ENCODE measurements around the gene XYLB.
"Not testable (repeated sequence)": the region's sequence is repeated elsewhere in the genome, so short reads cannot be mapped to it uniquely, and the experiment has no call there.

XYLB gene

DNA sequence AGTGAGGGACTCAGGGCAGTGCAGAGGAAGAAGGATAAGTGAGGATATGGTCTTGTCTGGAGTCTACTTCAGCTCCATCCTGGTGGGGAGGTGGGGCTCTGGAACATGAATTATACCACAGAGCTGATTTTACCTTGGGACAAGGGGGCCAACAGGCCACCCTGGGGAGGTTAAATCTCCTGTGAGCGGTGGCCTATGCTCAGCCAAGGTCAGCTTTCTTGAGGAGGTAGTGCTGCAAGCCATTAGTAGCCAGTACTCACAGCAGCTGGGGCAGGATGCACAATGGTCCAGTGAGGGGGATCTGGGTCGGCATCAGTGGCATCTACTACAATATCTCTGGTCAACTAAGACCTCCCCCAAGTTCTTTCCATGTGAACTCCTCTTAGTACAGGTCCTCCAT lies 49.7 kb downstream of the XYLB start:
- DNase-seq (ENCODE audit: low read depth in 2 of 2), result no peak

DNA sequence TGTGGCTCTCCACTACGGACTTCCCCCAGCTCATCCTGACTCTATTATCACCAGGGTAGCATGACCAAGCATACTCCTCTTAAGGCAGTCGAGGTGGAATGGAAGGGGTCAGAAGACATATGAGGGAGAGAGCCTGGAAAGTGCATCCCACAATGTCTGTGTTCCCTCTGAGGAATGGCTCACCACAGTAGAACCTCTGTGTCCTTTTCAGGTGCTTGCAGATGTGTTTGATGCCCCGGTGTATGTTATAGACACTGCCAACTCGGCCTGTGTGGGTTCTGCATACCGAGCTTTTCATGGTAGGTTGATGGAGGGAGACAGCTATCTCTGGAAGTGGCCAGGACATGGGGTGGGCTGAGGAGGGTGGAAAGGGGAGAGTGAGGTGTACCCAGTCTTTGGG lies 50.3 kb downstream of the XYLB start:
- DNase-seq (ENCODE audit: low read depth in 2 of 2), result no peak

DNA sequence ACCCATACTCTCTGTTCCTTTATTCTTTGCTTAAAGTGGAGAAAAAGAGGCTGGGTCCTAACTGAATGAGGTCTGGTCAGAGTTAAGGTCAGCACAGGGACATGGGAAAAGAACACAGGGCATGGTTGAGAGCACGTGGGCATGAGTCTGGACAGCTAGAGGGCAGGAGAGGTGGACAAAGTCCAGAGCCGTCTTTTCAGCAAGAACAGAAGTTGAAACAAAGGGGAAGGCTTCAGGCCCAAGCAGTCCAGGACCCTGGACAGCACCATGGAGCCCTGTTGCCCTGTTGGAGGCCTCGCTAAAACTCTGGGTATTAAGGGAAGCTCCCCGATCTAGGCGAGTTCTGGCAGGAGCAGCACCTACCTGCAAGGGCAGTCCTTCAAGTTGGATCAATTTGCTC lies 50.7 kb downstream of the XYLB start:
- no peak for DNase-seq (ENCODE audit: low read depth in 2 of 2)

DNA sequence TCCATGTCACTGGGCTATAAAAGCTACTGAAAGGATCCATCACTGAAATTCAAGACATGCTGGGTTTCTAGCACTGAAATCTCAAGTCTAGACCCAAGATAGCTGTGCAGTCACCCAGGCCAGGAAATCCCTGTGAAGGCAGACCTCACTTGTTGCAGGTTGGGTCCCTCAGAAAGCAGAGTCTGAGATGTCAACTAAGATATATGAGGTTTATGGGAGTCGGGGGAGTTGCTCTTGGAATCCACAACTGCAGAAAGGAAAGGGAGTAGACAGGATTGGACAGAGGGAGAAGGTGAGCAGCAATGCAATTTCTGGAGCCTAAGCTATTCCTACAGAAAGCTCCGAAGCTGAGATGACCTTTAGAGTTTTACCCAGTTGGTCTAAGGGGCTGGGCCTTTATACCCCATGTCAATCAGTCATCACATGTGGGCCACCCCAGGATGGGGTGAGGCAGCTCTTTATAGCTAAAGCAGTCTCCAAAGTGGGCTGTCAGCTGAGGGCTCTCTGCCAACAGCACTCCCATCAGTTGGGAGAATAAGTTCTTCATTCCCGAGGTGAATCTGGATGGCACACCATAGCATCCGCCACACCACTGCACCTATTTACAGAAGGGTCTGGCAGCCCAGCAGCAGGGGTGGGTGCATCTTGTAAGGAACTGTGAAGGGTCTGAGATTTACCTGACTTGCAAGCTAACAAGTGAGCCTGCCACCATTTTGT lies 54.8 kb downstream of the XYLB start:
- DNase-seq (ENCODE audit: low read depth in 2 of 2), result no peak

DNA sequence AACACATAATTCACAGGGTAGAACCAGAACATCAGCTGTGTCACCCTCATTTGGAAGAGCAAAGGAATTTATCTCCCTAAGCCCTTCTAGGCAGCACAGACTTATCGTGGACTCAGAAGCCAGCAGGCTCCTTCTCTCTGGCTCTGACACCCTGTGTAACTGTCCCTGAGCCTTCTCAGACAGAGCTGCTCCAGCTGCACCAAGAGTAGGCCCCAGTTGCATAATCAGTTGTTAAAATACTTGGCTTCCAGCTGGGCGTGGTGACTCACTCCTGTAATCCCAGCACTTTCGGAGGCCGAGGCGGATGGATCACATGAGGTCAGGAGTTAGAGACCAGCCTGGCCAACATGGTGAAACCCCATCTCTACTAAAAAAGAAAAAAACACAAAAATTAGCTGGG lies 57.7 kb downstream of the XYLB start:
- DNase-seq (ENCODE audit: low read depth in 2 of 2), result no peak

DNA sequence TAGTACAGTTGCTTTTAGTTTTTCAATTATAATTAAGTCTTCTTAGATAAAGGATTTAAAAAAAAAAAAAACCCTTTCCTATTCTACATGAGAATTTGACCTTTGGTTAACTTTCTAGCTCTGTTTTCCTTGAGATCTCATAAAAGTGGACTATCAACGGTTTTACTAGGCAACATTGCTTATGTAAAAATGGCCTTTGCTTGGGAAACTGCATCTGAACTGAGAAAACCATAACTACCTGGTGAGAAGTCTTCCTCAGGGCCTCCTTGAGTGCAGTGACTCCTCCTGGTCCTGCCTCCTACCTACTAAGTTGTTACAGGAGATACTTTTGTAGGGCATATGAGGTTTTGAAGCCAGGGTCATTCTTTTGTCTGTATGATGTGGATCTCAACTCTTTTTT lies 65.0 kb downstream of the XYLB start:
- DNase-seq (ENCODE audit: low read depth in 2 of 2), result no peak

DNA sequence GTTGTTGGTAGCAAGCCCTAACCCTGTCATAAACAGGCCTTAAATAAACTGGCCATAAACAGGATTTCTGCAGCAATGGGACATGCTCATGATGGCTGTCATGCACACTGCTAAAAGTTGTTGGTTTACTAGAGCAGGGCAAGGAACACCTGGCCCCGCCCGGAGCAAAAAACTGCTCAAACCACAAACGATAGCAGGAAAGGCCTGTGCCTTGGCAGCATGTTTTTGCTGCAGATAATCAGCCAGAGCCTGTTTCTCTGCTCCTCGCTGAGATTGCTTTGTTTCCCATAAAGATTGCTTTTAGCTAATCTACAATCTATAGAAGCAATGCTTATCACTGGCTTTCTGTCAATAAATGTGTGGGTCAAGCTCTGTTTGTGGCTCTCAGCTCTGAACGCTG lies 74.2 kb downstream of the XYLB start:
- not testable (repeated sequence) for DNase-seq (ENCODE audit: low read depth in 2 of 2)

DNA sequence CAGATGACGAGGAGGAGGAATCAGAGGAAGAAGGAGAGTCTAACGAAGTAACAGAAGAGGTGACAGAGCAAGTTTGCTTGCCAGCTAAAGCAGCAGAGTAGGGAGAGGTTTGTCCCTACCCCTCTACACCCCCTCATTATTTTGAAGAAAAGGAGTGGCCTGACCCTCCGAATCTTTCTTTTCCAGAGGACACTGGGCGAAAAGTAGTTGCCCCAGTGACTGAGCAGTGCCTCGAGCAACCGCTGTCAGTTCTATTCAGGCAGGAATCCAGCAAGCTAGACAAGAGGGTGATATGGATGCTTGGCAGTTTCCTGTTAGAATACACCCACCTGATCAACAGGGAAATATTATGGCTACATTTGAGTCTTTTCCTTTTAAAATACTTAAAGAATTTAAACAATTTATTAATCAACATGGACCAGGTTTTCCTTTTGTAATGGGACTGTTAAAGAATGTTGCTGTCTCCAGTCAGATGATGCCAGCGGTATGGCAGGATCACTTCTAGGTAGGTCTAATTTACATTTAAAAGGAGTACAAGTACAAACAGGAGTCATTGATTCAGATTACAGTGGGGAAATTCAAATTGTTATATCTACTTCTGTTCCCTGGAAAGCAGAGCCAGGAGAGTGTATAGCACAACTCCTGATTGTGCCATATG lies 75.2 kb downstream of the XYLB start:
- no peak for DNase-seq (ENCODE audit: low read depth in 2 of 2)

DNA sequence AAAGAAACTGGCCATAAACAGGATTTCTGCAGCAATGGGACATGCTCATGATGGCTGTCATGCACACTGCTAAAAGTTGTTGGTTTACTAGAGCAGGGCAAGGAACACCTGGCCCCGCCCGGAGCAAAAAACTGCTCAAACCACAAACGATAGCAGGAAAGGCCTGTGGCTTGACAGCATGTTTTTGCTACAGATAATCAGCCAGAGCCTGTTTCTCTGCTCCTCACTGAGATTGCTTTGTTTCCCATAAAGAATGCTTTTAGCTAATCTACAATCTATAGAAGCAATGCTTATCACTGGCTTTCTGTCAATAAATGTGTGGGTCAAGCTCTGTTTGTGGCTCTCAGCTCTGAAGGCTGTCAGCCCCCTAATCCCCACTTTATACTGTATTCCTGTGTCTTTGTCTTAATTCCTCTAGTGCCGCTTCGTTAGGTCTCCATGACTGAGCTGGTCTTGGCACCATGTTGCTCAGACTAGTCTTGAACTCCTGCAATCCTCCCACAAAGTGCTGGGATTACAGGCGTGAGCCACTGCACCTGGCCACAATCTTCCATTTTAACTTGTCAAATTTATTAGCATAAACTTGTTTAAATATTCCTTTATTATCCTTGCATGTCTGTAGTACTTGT lies 80.3 kb downstream of the XYLB start:
- not testable (repeated sequence) for DNase-seq (ENCODE audit: low read depth in 2 of 2)

DNA sequence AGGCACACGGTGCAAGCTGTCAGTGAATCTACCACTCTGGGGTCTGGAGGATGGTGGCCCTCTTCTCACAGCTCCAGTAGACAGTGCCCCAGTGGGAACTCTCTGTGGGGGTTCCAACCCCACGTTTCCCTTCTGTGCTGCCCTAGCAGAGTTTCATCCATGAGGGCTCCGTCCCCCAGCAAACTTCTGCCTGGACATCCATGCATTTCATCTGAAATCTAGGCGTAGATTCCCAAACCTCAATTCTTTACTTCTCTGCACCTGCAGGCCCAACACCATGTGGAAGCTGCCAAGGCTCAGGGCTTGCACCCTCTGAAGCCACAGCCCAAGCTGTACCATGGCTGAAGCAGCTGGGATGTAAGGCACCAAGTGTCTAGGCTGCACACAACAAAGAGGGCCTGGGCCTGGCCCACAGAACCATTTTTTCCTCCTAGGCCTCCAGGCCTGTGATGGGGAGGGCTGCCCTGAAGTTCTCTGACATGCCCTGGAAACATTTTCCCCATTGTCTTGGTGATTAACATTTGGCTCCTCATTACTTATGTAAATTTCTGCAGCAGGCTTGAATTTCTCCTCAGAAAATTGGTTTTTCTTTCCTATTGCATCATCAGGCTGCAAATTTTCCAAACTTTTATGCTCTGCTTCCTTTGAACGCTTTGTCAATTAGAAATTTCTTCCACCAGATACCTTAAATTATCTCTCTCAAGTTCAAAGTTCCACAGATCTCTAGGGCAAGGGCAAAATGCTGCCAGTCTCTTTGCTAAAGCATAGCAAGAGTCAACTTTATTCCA lies 86.5 kb downstream of the XYLB start:
- not testable (repeated sequence) for DNase-seq (ENCODE audit: low read depth in 2 of 2)

DNA sequence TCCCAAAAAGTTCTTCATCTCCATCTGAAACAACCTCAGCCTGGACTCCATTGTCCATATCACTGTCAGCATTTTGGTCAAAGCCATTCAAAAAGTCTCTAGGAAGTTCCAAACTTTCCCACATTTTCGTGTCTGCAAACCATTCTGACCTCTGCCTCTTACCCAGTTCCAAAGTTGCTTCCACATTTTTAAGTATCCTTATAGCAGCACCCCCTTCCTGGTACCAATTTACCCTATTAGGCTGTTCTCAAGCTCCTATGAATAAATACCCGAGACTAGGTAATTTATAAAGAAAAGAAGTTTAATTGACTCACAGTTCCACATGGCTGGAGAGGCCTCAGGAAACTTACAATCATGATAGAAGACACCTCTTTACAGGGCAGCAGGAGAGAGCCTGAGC lies 87.1 kb downstream of the XYLB start:
- not testable (repeated sequence) for DNase-seq (ENCODE audit: low read depth in 2 of 2)

DNA sequence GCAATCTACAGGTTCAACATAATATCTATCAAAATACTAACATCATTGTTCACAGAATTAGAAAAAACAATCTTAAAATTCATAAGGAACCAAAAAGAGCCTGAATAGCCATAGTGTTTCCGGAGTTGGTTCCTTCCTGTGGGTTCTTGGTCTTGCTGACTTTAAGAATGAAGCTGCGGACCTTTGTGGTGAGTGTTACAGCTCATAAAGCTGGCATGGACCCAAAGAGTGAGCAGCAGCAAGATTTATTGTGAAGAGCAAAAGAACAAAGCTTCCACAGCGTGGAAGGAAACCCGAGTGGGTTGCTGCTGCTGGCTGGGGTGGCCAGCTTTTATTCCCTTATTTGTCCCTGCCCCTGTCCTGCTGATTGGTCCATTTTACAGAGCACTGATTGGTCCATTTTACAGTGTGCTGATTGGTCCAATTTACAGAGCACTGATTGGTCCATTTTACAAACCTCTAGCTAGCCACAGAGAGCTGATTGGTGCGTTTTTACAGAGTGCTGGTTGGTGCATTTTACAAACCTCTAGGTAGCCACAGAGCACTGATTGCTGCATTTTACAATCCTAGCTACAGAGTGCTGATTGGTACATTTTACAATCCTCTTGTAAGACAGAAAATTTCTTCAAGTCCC lies 92.0 kb downstream of the XYLB start:
- not testable (repeated sequence) for DNase-seq (ENCODE audit: low read depth in 2 of 2)

DNA sequence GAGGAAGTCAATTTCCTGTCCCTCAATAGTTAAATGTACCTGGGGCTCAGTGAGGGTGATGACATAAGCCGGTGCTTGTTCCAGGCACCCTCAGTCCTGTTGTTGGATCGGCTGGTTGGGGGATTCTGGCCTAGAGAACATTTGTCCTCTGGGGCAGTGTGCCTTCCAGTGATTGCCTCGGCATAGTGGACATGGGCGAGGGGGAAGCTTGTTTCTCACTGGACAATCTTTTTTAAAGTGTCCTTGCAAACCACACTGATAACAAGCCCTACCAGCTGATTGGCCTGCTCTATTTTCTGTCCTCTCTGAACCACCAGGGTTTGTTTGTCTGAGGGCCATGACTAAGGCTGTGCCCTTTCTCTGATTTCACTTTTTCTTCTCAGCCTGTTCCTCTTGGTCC lies 96.6 kb downstream of the XYLB start:
- not testable (repeated sequence) for DNase-seq (ENCODE audit: low read depth in 2 of 2)

DNA sequence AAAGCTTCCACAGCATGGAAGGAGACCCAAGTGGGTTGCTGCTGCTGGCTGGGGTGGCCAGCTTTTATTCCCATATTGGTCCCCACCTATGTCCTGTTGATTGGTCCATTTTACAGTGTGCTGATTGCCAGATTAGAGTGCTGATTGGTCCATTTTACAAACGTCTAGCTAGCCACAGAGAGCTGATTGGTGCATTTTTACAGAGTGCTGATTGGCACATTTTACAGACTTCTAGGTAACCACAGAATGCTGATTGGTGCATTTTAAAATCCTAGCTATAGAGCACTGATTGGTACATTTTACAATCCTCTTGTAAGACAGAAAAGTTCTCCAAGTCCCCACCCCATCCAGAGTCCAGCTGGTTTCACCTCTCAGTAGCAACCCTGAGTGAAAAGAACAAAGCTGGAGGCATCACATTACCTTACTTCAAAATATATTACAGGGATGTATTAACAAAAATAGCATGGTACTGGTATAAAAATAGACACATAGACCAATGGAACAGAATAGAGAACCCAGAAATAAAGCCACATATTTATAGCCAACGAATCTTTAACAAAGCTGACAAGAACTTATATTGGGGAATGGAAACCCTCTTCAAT lies 99.6 kb downstream of the XYLB start:
- DNase-seq (ENCODE audit: low read depth in 2 of 2), result no peak

DNA sequence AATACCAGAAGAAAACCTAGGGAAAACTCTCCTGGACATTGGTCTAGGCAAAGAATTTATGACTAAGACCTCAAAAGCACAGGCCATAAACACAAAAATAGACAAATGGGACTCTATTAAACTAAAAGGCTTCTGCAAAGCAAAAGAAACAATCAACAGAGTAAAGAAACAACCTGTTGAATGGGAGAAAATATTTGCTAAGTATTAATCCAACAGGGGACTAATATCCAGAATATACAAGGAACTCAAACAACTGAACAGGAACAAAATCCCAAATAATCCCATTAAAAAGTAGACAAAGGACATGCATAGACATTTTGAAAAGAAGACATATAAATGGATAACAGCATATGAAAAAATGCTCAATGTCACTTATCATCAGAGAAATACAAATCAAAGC lies 100.2 kb downstream of the XYLB start:
- DNase-seq (ENCODE audit: low read depth in 2 of 2), result no peak

DNA sequence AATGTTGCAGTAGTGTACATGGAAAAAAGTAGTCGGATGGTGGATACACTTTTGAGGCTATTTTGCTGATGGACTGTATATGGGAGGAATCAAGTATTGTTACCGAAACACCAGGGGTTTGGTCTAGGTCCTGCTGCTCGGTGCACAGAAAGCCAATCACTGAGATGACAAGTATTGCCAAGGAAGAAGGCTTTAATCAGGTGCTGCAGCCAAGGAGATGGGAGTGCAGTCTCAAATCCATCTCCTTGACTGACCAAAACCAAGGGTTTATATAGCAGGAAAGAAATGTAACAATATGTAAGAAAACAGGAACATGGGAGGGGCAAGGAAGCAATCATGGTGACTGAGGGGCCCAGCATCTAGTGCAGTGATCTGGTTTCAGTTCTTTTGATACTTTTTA lies 104.3 kb downstream of the XYLB start:
- no peak for DNase-seq (ENCODE audit: low read depth in 2 of 2)

DNA sequence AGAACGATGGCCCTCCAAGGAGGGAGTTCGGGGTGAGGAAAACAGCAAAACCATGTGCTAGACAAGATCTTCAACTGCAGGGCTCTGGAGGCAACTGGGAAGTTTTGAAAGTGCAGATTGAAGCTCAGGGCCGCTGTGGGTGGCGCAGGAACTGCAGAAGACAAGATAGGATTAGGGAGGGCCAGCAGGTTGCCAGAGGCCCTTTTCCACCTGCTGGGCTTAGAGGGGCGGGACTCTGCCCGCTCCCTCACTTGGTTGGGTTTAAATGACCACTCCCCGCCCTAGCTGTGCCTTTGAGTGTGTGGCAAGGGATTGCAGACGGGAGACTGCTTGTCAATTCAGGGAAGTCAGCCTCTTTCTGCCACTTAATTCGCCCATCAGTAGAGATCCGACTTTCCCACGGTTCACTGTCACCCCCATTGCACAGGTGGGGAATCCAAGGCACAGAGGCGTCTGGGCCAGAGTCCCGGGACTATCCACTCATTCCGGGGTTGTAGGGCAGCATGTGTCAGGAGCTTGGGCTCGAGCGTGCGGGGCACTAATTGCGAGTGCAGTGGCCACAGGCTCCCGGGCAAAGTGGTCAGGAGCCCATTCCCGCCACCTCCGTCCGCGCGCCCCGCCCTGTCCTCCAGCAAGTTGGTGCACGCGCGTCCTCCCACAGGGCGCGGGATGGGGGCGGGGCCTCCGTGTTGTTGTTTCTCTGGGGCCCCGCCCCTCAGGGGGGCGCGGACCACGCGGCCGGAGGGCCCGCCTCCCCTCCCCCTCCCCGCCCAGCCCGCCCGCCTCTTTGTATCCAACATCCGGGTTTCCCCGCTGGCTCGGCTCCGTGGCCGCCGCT lies 106.7 kb downstream of the XYLB start, which contains the start of gene ACVR2B:
Gene ACVR2B, plus strand, starts transcription at position 816 of the 838 bp plus-strand sequence. CDS start 433 bp downstream, outside the sequence.
- DNase-seq (ENCODE audit: low read depth in 2 of 2), result peak; percentile 45 to 62

DNA sequence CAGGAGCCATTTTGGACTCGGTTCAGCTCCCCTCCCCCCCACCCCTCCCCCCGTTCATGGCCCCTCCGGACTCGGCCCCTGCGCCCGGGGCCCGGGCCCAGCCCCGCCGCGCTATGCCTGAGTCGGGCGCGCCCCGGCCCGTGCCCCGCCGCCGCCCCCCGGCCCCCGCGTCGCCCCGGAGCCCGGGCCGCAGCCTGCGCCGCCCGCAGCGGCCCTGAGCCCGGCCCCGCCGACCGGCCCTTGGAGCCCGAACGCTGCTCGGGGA lies 107.3 kb downstream of the XYLB start:
- DNase-seq (ENCODE audit: low read depth in 2 of 2), result no peak

DNA sequence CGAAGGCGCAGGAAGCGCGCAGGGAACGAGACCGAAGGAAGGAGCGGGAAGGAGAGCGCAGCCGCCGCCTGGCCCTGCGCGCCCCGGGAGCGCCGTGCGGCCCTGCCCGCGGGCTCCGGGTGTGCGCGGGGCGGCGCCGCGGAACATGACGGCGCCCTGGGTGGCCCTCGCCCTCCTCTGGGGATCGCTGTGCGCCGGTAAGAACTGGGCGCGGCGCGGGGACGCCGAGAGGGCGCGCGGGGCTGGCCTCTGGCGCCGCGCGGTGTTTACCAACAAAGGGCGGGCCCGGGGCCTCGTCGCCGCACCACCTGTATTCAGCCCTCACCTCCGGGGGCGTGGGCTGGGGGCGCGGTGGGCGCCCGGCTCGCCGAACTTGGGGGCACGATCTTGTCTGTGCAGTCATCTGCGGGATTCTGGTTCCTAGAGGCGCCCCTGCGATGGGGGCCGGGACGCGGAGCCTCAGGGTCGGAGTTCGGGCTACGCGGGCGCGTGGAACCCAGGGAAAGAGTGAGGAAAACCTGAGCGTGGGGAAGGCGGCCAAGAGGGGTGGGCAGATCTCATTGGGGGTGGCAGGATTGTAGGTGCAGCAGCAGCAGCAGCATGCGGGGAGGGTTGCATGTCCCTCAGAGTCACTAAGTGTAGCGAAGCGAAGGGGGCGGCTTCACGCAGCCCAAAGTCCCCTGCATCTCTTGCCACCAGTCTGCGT lies 107.7 kb downstream of the XYLB start:
- DNase-seq (ENCODE audit: low read depth in 2 of 2), result no peak
